ENCODE data around the gene DCHS2. TPM values are rescaled to one million over a fixed set of nuclear protein-coding genes. Genes with fewer than 3 reads are reported as not detected.

DCHS2 gene
- total RNA-seq, 1 donor, result under 0.01 TPM

GRCh38 chr4:154528869-154529268 lies 37.3 kb upstream of the DCHS2 start:
- Histone ChIP-seq H3K4me3 (ENCODE audit: insufficient read depth, low read length) (no peak overlapping the region), H3K9me3 (ENCODE audit: low read depth, low read length) (no peaks in the 10 kb centered on the region)
- DNase-seq (ENCODE audit: insufficient read length, low spot score, missing footprints), result no peak

GRCh38 chr4:154527308-154527707 lies 35.7 kb upstream of the DCHS2 start:
- Histone ChIP-seq H3K4me1 (ENCODE audit: insufficient read depth, low read length) (no peaks in the 10 kb centered on the region), H4K20me1 (ENCODE audit: insufficient read depth, low read length) (no peaks in the 10 kb centered on the region), H3K27ac (ENCODE audit: low read depth, low read length) (no peak overlapping the region), H3K27me3 (ENCODE audit: insufficient read depth, low read length) (no peaks in the 10 kb centered on the region), H3K9me3 (ENCODE audit: low read depth, low read length) (no peaks in the 10 kb centered on the region), H3K4me2 (ENCODE audit: insufficient read depth, low read length) (no peak overlapping the region), H3K4me3 (ENCODE audit: insufficient read depth, low read length) (no peak overlapping the region), H2AFZ (ENCODE audit: low read length) (no peak overlapping the region), H3K79me2 (ENCODE audit: insufficient read depth, low read length) (no peaks in the 10 kb centered on the region), H3K36me3 (ENCODE audit: insufficient read depth, low read length) (no peaks in the 10 kb centered on the region)
- no peak for TF ChIP-seq CTCF (IDR thresholded peaks at IDR 0.05; ENCODE audit: extremely low read depth, low read depth, low read length)
- no peak for DNase-seq (ENCODE audit: insufficient read length, low spot score, missing footprints)

More at GRCh38 chr4:154528869-154529268, 37.3 kb upstream of the DCHS2 start:
- no peaks in the 10 kb centered on the region for H3K36me3 ChIP-seq (ENCODE audit: insufficient read depth, low read length)
- H4K20me1 ChIP-seq (ENCODE audit: insufficient read depth, low read length), result no peaks in the 10 kb centered on the region
- H3K27me3 ChIP-seq (ENCODE audit: insufficient read depth, low read length), result no peaks in the 10 kb centered on the region
- TF ChIP-seq CTCF (IDR thresholded peaks at IDR 0.05; ENCODE audit: extremely low read depth, low read depth, low read length), result no peak
- H3K4me2 ChIP-seq (ENCODE audit: insufficient read depth, low read length), result no peak overlapping the region
- H3K4me1 ChIP-seq (ENCODE audit: insufficient read depth, low read length), result no peaks in the 10 kb centered on the region
- no peak overlapping the region for H2AFZ ChIP-seq (ENCODE audit: low read length)
- H3K79me2 ChIP-seq (ENCODE audit: insufficient read depth, low read length), result no peaks in the 10 kb centered on the region
- H3K27ac ChIP-seq (ENCODE audit: low read depth, low read length), result no peak overlapping the region

GRCh38 chr4:154526151-154526550 lies 34.6 kb upstream of the DCHS2 start:
- no peak for TF ChIP-seq CTCF (IDR thresholded peaks at IDR 0.05; ENCODE audit: extremely low read depth, low read depth, low read length)
- DNase-seq (ENCODE audit: insufficient read length, low spot score, missing footprints), result no peak
- Histone ChIP-seq H3K27ac (ENCODE audit: low read depth, low read length) (no peak overlapping the region), H3K4me3 (ENCODE audit: insufficient read depth, low read length) (no peak overlapping the region), H3K9me3 (ENCODE audit: low read depth, low read length) (no peaks in the 10 kb centered on the region), H2AFZ (ENCODE audit: low read length) (no peak overlapping the region), H3K27me3 (ENCODE audit: insufficient read depth, low read length) (no peaks in the 10 kb centered on the region), H4K20me1 (ENCODE audit: insufficient read depth, low read length) (no peaks in the 10 kb centered on the region), H3K79me2 (ENCODE audit: insufficient read depth, low read length) (no peaks in the 10 kb centered on the region), H3K36me3 (ENCODE audit: insufficient read depth, low read length) (no peaks in the 10 kb centered on the region), H3K4me1 (ENCODE audit: insufficient read depth, low read length) (no peaks in the 10 kb centered on the region), H3K4me2 (ENCODE audit: insufficient read depth, low read length) (no peak overlapping the region)

- Histone ChIP-seq H3K4me1 (ENCODE audit: insufficient read depth, low read length) (no peaks in the 10 kb centered on the region), H3K36me3 (ENCODE audit: insufficient read depth, low read length) (no peaks in the 10 kb centered on the region), H3K79me2 (ENCODE audit: insufficient read depth, low read length) (no peaks in the 10 kb centered on the region), H3K9me3 (ENCODE audit: low read depth, low read length) (no peaks in the 10 kb centered on the region), H2AFZ (ENCODE audit: low read length) (no peak overlapping the region), H3K27me3 (ENCODE audit: insufficient read depth, low read length) (peaks cover 4% of the 10 kb centered on the region), H4K20me1 (ENCODE audit: insufficient read depth, low read length) (no peaks in the 10 kb centered on the region), H3K4me3 (ENCODE audit: insufficient read depth, low read length) (no peak overlapping the region), H3K27ac (ENCODE audit: low read depth, low read length) (no peak overlapping the region), H3K4me2 (ENCODE audit: insufficient read depth, low read length) (no peak overlapping the region)
- TF ChIP-seq CTCF (IDR thresholded peaks at IDR 0.05; ENCODE audit: extremely low read depth, low read depth, low read length), result no peak
- DNase-seq (ENCODE audit: insufficient read length, low spot score, missing footprints), result no peak
Measured at GRCh38 chr4:154521607-154522006, 30.0 kb upstream of the DCHS2 start.
